Stimulated activated CD8-positive, alpha-beta memory T cell treated with anti-CD3 and anti-CD28 coated beads, Interleukin-7, amount 100 ng/mL, for 48 hours (primary cell): ENCODE results near the gene S100A4.

Experiments
- DNase-seq, 2 donors: peaks; one replicate each; pipeline ENCODE4 v3.0.0-alpha.2; 2020; ENCODE audit warnings: low read depth in 1 of 2; ENCODE audit errors: extremely low read depth in 1 of 2

Gene S100A4

DNA sequence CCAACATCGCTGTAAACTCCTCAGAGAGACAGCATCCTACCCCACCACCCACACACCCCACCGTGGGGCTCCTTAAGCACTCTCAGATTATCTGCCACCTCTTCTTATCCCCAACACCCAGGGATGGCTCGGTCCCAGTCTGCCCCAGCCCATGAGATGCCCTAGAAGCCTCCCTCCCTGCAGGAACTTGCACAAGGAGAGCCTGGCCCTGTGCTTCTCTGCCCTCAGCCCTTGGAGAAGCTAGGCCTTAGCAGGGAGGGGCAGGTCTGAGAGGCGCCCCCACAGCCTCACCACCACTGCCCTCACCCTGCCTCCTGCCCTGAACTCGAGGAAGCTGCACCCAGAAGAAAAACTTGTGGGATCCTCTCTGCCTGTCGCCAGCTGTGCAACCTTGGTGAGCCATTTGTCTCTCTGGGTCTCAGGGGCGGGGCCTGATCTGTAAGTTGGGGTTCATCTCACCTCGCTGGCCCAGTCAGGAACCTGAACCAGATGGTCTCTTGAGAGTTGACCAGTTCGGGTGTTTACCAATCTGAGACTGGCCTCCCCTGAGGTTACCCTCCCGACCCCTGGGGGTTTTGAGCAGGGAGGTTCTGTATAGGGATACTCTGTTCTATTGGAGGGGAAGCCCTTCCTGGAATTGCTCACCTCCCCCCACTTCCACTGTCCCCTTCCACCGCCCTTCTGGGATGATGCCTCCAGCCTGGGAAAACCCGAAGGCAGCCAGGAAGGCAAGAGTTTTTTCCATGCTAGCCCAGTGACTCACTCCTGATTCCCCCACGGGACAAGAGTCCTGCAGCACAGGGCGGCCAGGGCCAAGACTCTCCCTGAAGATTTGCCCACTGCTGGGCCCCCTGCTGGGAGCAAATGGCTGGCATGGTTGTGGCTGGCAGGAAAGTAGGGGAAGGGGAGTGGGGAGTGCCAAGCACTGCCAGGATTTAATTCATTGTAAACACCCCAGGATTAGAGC, 3.4 kb upstream of the S100A4 start, which contains the start of gene S100A3:
Gene S100A3 (minus strand): TSS at position 537 of the 967 bp plus-strand sequence. CDS start 773 bp downstream, outside the sequence.
- no peak for DNase-seq

DNA sequence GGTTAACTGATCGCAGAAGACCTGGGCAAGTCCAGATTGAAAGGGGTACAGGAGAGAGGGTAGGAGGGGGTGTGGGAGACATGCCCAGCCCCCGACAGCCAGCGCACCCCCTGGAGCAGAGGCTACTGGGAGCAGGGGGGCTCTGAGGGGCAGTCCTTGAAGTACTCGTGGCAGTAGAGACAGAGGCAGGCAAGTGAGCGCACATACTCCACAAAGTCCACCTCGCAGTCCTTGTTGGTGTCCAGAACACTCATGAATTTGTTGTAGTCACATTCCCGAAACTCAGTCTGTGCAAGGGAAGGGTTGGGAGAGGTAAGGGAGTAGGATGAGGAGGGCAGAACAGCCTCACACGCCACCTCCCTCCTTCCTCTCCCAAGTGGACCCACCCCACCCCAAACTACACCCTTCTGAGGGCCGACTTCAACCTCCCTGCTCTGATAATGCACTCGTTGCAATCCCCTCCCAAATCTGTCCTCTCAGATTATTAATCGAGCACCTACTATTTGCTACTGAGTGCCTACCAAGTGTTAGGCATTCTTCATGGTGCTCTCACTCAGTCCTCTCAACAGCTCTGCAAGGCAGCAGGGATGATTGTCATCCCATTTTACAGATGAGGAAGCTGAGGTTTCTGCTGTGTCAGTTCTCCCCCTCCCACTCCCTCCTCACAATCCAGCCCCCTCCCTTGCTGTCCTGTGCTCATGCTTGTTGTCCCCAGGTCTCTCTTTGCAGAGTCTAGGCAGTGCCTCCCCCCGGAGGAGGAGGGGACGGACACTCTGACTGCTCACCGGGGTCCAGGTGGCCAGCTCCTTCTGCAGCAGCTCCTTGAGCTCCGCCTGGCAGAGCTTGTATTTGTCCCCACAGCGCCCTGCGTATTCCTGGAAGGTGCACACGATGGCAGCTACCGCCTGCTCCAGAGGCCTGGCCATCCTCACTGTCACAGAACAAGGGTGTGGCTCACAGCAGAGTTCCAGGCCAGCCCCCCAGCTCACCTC, 2.2 kb upstream of the S100A4 start:
- no peak for DNase-seq

DNA sequence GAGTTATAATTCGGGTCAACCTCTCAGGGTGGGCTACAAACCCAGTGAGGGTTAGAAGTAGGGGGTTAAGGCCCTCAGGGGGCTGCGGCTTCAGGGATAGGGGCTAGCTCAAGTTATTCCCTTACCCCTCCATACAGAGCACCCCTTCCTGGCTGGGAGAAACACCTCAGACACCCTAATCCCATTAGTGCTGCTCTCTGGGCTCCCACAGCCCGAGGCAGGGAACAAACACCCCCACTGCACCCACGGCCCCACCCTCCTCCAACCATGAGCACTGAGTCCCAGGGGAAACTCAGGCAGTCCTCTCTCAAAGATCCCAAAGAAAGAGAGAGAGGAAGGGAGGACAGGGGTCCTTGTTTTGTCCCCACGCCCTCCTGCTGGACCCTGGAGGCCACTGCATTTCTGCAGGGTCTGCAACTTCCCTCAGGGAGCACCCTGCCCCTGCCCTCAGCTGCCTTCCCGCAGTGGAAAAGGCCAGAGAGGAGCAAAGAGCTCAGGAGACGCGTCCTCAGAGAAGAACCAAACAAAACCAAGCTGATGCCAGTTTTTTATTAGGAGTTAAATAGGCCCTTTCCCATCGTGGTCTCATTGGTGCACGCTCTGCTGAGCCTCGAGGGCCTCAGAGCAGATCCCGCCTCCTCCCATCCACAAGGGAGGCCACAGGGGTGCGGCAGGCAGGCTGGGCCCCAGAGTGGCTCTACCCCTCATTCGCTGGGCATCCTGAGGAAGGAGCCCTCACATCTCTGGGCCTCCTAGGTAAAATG, 1.4 kb upstream of the S100A4 start:
- DNase-seq: no peak

DNA sequence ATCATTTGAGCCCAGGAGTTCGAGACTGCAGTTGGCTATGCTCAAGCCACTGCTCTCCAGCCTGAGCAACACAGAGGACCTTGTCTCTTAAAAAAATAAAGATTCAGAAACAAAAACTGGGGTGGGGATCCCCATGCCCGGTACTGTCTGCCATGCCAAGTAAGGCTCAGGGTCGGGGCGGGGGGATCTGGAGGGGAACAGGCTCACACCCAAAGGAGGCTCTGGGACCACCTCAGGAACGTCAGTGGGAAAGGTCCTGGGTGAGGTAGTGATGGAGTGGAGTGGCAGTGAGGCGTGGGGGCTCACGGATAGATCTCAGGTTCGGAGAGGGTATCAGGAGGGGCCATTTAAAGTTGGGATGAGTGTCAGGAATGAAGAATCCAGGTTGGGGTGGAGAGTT, 765 bp upstream of the S100A4 start:
- no peak for DNase-seq

DNA sequence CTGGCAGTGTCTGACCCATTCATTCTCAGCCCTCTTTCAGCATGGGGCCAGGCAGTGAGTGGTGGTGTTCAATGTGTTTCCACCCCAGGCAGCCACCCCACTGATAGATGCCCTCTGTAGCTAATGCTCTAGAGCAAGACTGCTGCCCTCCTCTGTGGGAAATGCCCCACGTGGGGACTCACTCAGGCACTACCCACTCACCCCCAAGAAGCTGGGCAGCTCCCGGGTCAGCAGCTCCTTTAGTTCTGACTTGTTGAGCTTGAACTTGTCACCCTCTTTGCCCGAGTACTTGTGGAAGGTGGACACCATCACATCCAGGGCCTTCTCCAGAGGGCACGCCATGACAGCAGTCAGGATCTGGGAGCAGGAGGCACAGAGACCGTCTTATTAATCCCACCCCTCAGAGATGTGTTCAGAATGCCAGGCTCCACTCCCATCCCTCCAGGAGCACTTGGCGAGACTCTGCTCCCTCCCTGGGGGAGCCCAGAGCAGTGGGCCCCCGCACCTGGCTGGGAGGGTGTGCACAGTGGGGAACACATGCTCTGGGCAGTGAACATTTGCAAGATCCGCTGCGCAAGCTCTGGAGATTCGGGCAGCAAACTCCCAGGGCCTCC, 1.0 kb downstream of the S100A4 start:
- no peak for DNase-seq

DNA sequence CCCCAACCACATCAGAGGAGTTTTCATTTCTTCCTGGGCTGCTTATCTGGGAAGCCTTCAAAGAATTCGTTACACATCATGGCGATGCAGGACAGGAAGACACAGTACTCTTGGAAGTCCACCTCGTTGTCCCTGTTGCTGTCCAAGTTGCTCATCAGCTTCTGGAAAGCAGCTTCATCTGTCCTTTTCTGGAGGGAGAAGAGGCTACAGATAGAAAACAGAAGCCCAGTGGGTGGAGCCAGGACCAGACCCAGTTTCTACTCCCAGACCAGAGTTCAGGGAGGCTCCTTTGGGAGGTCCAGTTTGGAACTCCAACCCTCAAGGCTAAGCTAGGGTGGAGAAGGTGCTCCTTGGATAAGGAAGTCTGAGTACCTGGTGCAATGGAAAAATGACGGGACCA, 1.9 kb downstream of the S100A4 start:
- no peak for DNase-seq

DNA sequence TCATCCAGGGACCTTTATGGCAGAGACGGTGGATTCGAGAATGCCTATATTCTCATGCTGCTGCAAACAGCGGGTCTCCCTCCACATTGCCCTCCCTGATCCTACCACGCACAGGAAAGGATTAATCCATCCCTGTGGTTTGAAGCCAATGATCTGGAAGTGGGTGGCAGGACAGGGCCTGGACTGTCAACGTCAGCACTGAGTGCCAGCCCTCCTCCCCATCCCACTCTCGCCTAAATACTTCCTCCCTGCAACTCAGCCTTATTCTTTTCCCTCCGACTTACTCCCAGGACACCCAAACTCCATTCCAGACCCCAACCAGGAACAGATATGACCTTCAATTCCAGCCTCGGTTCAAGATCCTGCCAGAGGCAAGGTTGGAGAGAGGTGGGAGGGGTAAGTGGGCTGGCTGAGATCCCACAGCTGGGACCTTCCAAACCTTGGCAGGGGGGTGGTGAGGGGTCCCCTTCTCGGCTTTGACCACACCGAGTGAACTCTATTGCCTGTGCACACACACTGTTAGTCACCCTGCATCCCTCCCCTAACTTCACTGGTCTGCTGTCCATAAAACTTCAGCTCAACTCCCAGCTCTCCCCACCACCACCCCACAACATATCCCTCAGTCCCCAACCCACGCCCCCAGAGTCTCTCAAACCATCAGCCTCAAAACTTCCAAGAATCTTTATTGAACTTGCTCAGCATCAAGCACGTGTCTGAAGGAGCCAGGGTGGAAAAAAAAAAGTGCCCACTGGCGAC, 2.5 kb downstream of the S100A4 start:
- DNase-seq: no peak

DNA sequence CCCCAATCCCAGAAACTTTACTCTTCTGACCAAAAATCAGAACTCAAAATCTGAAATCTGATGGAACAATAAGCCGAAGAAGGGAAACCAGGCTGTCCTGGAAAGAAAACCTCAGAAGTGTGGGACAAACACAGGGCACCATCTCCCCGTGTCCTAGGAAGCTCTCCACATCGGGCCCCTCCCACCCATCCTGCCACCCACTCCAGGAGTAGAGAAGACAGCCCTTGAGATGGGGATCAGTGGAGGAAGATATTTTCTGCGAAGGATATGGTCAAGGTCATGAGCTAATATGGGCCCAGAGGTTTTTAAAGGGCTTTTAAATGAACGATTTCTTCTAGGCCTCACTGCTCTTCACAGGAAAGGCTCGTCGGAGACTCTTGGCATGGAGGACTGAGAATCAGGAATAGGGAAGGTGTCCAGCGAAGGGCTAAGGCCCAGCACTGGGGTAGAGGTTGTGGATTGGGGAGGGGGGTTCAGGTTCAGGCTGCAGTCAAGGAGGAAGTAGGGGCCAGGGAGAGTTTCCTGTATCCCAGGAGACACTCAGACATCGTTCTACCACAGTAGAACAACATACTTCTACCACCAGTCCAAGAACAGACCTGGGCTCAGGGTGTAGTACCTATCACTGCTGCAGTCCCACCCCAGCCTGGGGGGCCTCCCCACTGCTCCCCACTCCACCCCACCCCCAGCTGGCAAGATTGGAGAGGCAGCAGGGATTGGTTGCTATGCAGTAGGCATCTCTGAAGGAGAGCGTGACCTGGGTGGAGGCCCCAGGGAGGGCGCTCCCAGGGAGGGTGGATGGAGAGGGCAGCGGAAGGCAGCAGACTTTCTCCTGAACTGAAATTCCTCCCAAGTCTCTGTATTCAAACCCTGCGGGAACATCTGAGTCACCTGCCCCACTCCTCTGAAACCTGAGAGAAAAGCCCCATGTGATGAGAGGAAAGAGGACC, 3.7 kb downstream of the S100A4 start:
- no peak for DNase-seq

DNA sequence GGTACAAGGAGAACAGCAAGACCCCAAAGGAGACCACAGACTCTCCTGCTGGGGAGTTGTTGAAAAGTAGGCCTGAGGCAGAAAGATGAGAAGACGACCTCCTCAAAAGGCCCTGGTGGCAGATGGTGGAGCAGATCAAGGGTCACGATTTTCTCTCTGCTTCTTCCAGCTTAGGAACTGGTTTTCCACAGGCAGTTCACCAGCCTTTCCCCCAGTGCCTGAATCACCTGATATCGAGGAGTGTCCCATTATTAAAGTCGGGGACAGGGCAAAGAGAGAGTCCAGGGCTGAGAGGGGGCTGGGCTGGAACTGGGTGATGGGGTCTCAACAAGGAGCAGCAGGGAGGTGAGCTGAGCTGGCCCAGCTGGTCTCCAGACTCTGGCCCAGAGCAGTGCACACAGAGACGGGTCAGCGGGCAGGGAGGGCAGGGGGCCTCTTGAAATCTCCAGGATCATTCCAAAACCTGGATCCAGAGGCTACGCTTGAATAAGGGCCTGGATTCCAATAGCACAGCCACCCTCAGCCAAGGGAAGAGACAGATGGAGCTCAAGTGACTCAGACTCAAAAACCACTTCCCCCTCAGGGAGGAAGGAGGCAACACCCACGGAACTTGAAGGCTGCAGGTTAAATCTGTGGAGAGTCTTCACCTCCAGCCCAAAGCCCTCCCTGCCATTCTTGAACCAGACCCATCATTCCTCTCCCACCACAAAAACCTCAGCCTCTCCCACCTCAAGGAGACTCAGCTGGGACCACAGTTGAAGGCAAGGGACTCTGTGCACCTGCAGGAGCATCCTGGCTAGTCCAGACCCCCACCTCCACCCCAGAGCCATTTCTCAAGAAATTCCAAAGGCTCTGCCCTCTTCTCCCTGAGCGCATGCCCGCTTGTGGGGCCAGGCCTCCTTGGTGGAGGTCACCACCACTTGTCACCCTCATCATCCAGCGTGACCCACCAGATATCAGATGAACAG, 4.9 kb downstream of the S100A4 start, which contains the start of gene S100A5:
Gene S100A5 (minus strand): TSS at position 541 of the 968 bp plus-strand sequence. CDS start 743 bp downstream, outside the sequence.
- DNase-seq: no peak

DNA sequence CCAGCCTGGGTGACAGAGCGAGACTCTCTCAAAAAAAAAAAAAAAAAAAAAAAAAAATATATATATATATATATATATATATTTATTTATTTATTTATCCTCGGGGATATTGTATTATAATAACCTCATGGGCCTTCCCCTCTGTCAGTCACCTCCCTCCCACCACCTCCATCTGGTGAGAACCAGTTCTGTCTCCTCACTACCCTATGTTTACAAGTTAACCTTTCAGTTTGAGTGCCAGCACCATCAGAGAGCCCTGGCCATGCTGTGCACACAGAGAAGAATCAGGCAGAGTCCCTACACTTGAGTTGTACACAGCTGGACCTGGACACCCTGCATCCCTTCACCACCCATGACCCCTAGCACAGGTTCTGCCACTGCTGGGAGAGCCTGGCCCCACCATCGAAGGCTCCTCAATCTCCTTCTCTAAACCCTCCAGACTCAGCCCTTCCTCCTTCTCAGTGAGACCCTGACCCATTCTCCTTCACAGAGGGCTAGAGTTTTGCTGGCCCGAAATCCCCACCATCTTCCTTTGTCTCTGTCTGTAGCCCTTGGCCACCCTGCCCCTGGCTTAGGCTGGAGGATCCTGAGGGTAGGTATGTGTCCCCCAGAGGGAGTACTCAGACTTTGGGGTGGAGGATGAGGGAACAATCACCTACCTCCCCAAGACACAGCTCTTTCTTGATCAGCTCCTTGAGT, 6.1 kb downstream of the S100A4 start:
- DNase-seq: no peak

DNA sequence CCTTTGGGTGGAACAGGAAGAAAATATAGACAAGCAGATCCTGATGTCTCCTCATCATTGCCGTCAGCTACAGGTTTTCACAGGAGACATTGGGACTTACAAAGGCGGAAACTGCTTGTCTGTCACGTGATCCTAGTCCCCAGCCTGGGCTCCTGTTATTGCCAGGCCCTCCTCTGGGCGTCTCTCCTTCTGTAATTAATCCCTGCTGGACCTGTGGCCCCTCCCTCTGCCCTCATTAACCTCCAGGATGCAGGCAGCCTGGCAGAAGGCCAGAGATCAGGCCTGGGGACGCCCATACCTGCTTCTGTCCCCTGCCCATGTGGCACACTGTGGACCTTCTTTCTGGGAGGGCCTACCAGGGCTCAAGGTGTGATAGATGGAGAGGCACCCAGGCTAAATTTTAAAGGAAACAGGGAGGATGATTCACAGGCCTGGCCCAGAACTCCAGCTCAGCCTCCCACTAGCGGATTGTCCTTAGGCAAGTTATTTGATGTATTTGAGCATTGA, 7.2 kb downstream of the S100A4 start:
- no peak for DNase-seq

DNA sequence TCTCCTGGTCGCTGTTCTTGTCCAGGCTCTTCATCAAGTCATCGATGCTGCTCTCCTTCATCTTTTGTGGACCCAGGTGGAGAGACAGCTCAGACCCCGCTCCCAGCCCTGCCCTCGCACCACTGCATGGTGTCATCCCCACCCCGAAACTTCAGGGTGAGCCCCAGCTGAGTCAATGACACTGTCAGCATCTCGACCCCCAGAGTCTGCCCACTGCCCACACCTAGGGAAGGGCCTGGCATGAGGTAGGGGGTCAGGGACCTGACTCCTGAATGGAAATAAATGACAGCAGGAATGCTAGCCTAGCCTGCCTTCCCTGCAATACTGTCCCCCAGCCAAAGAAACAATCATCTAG, 8.3 kb downstream of the S100A4 start:
- no peak for DNase-seq

DNA sequence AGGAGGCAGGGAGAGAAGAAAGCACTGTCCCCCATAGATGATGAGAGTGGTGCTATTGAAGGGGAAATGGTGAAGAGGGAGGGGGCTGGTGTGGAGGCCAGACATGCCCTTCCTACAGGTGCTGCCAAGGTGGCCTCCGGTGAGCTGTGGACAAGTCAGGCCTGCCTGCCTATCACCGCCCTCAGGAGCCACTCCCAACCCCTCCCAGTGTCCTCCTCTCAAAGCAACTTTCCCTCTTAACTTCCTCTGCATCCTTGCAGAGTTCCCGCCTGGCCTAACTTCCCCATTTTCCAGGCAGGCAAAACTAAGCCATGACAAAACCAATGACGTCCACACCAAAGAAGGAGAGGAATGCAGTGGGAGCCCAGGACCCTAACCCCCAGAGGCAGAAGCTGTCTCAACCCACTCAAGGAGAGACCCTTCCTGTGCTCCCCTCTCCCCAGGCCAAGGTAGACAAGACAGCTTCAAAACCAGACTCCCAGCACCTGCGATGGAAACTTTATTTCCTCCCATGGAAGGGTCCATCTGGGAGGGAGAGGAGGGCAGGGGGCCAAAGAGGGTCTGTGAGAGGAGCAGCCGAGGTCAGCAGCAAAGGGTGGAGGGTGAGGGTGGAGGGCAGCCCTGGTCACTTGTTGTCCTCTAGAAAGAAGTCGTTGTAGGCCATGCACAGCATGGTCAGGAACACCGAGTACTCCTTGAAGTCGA, 8.8 kb downstream of the S100A4 start:
- DNase-seq: no peak

DNA sequence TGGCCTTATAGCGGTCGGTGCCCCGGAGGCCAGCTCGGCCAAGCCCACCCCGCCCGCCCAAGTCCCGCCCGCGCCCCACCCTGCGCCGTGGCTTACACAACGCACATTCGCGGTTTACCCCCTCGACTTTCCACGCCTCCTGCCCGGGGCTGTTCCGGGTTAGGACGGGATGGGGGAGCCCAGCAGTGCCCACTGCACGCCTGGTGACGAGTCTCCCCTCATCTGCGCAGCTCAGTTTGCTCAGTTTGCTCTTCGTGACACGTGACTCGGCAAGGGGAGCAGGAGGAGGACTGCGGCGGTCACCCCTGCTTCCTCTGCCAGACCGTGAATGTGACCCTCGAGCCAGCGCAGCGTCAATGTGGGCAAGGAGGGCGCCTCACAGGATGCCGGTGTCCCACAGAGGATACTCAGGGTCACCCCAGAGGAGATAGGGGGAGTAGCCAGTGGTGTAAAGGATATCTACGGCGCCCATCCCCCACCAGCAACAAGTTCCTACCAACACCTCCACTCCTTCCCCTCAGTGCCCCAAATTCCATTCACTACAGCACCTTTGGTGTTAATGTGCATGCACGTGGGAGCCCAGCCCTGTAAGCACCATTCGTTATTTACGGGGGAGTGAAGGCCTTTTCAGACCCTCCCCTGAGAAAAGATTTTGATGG, 9.5 kb downstream of the S100A4 start:
- peak; percentile 69 to 85 for DNase-seq
